Kidney (tissue), 14 donors: ENCODE results near the gene ENPP4. TPM values are rescaled to one million over a fixed set of nuclear protein-coding genes. Genes with fewer than 3 reads are reported as not detected.
A peak's percentile ranks its signal among the peaks of the same experiment; 100 is the strongest.

Experiments used
- DNase-seq, 5 donors: peaks; one replicate each; pipeline ENCODE4 v3.0.0-alpha.2; 2013 to 2020
- FAIRE-seq: peaks from 2 replicates; lab custom pipeline; 2012; peaks lifted over from hg19 to GRCh38; lab: Jason Lieb, UNC
- H3K27ac ChIP-seq, 2 donors: one replicate each; pipeline ENCODE4 v1.7.0; 2013; ENCODE audit warnings: low read depth in 2 of 2, low read length in 2 of 2, inconsistent platforms in 1 of 2
- H3K27me3 ChIP-seq: one replicate; pipeline ENCODE4 v1.7.1; 2013; ENCODE audit warnings: low read length, inconsistent platforms; ENCODE audit not compliant: control insufficient read depth, insufficient read depth
- H3K36me3 ChIP-seq, 3 donors: one replicate each; pipeline versions ENCODE4 v1.7.0 to v1.7.1; 2013; ENCODE audit warnings: low read length in 3 of 3, control low read depth in 1 of 3, inconsistent platforms in 1 of 3; ENCODE audit not compliant: insufficient read depth in 3 of 3, control insufficient read depth in 2 of 3
- H3K4me1 ChIP-seq, 3 donors: one replicate each; pipeline versions ENCODE4 v1.7.0 to v1.7.1; 2013; ENCODE audit warnings: low read length in 3 of 3, inconsistent platforms in 1 of 3, low read depth in 1 of 3; ENCODE audit not compliant: control insufficient read depth in 2 of 3, insufficient read depth in 2 of 3
- H3K4me3 ChIP-seq, 3 donors: one replicate each; pipeline versions ENCODE4 v1.7.0 to v1.8.1; 2013; ENCODE audit warnings: low read length in 3 of 3, control low read depth in 1 of 3, inconsistent platforms in 1 of 3
- H3K9ac ChIP-seq, 3 donors: one replicate each; pipeline versions ENCODE4 v1.7.0 to v1.7.1; 2013; ENCODE audit warnings: low read length in 3 of 3, control low read depth in 1 of 3, inconsistent platforms in 1 of 3
- H3K9me3 ChIP-seq, 3 donors: one replicate each; pipeline versions ENCODE4 v1.7.0 to v1.7.1; 2013; ENCODE audit warnings: low read length in 3 of 3, control low read depth in 1 of 3, inconsistent platforms in 1 of 3; ENCODE audit not compliant: control insufficient read depth in 2 of 3, insufficient read depth in 1 of 3
- intact Hi-C: fragments of 100-400 bp; cut with DNase I; formaldehyde crosslinking; loops from one replicate; pipeline ENCODE4 v1.11.1; 2022
- polyA plus RNA-seq: library from polyadenylated mRNA; stranded (reverse); fragments of 350-450 nt; fragmentation: Illumina TruSeq; extraction: RNeasy Lipid Tissue Mini Kit (QIAGEN cat#74804); gene quantifications from one replicate; pipeline ENCODE4 v1.2.3, GENCODE V29; 2014; ENCODE audit warnings: low read depth, low replicate concordance; ENCODE audit not compliant: insufficient read depth
- total RNA-seq: library from RNA; stranded (reverse); fragmentation: NEBNext Ultra II Directional; extraction: Animal tissue kit (Norgen Biotek cat#: 25700); gene quantifications from one replicate; pipeline ENCODE4 v1.2.1, GENCODE V29; 2021
- TF ChIP-seq, protein P1 (sequence below): IDR thresholded peaks from 3 replicates; pipeline ENCODE4 v1.5.1; 2012; ENCODE audit warnings: mild to moderate bottlenecking, moderate library complexity, borderline replicate concordance; ENCODE audit not compliant: insufficient read depth; ENCODE audit errors: extremely low read depth
- donor health status: control.
- donor health status: control.
- donor health status: control.
- donor health status: control.
- donor health status: control.
- donor health status: DM: yes; HTN: yes; CAD: no.
- donor health status: Normal renal cell carcinoma (clear cell type).

Gene ENPP4
- total and polyA plus RNA-seq, 2 donors from 2014 or later, result 11.5 to 28.8 TPM

DNA sequence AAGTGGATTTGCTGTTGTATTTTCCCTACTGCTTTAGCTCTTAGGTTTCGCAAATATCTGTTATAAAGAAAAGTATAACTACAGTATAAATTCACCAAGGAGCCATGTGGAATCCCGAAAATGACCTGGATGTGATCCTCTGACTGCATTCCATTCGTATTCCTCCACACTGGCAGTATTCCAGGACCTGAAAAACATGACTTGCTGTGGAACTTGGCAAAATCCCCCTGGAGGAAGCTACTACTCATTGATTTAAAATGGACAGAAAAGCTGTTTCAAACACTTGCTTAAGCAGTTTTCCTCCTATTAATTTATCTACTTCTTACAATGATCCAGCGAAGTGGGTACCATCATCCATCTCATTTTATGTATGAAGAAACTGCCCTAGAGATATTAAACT, 54.3 kb downstream of the ENPP4 start:
- no peak overlapping the region for H3K4me3 ChIP-seq
- H3K4me1 ChIP-seq, result no peaks in the 10 kb centered on the region
- H3K36me3 ChIP-seq, result no peaks in the 10 kb centered on the region
- intact Hi-C loops, result no loop called here
- TF ChIP-seq, protein P1, sequence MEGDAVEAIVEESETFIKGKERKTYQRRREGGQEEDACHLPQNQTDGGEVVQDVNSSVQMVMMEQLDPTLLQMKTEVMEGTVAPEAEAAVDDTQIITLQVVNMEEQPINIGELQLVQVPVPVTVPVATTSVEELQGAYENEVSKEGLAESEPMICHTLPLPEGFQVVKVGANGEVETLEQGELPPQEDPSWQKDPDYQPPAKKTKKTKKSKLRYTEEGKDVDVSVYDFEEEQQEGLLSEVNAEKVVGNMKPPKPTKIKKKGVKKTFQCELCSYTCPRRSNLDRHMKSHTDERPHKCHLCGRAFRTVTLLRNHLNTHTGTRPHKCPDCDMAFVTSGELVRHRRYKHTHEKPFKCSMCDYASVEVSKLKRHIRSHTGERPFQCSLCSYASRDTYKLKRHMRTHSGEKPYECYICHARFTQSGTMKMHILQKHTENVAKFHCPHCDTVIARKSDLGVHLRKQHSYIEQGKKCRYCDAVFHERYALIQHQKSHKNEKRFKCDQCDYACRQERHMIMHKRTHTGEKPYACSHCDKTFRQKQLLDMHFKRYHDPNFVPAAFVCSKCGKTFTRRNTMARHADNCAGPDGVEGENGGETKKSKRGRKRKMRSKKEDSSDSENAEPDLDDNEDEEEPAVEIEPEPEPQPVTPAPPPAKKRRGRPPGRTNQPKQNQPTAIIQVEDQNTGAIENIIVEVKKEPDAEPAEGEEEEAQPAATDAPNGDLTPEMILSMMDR, result no peak
- H3K27me3 ChIP-seq, result no peaks in the 10 kb centered on the region
- H3K9me3 ChIP-seq, result no peaks in the 10 kb centered on the region
- no peak overlapping the region for H3K9ac ChIP-seq
- no peak overlapping the region for H3K27ac ChIP-seq
- peak in 1 of 5 donors; percentile 65 for DNase-seq
- FAIRE-seq, result no peak

DNA sequence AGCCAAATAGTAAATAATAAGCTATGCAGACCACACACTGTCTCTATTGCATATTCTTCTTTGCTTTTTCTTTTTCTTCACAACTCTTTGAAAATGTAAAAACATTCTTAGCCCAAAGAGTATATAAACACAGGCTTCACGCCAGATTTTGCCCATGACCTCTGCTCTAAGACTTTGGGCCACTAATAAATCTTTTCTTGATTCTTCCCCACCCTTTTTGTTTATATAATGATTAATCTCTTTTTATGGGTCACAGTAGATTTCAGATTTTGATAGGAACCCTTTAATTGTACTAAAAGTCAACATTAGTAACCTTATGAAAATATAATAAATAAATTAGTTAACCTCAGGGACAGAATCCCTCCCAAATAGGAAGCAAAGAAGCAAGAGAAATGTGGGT, 56.8 kb downstream of the ENPP4 start:
- Histone ChIP-seq H3K9me3 (no peaks in the 10 kb centered on the region), H3K4me1 (no peaks in the 10 kb centered on the region), H3K9ac (no peak overlapping the region), H3K27ac (no peak overlapping the region), H3K27me3 (no peaks in the 10 kb centered on the region), H3K36me3 (no peaks in the 10 kb centered on the region), H3K4me3 (no peak overlapping the region)
- FAIRE-seq (no peak), DNase-seq (peak in 1 of 5 donors; percentile 25)
- intact Hi-C loops, result no loop called here
- TF ChIP-seq, protein P1, result no peak

DNA sequence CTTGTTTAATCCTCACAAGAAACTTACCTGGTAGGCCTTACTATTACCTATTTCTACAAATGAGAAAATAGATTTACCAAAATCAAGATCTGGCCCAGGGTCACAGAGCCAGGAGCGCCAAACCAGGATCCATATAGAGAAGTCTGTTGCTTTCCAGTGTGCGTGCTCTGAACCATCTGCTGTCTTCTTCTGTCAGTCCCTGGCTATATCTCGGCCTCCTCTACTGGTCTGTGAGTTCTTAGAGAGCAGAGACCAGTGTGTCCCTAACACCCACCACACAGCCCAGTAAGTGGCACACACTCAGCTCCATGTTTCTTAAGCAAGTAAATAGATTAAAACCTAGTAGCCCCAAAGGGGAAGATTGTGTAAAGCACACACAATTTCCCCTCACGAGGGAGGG, 59.9 kb downstream of the ENPP4 start:
- no peak overlapping the region for H3K9ac ChIP-seq
- H3K36me3 ChIP-seq, result no peaks in the 10 kb centered on the region
- H3K4me3 ChIP-seq, result no peak overlapping the region
- H3K4me1 ChIP-seq, result no peaks in the 10 kb centered on the region
- no peak overlapping the region for H3K27ac ChIP-seq
- H3K27me3 ChIP-seq, result no peaks in the 10 kb centered on the region
- DNase-seq, result no peak
- TF ChIP-seq, protein P1, result no peak
- intact Hi-C loops, result no loop called here
- no peak for FAIRE-seq
- no peaks in the 10 kb centered on the region for H3K9me3 ChIP-seq

DNA sequence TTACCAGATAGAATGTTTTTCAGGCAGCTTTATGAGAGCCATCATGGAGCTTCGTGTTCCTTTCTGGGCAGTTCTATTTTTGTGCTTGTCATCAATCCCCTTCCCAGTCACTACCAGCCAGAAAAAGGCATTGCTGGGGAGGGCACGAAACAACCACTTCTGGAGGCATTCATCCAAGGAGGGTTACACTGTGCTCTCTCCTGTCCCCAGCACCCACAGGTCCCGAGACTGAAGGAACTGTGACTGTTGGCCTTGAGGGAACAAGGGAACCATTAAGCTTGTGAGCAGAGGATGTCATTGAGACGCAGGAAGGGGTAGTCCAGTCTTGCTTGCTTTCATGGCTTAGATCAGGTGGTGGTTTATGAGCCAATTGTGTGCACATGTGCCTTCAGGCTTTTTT, 61.1 kb downstream of the ENPP4 start:
- Histone ChIP-seq H3K4me3 (no peak overlapping the region), H3K27me3 (no peaks in the 10 kb centered on the region), H3K9ac (no peak overlapping the region), H3K9me3 (no peaks in the 10 kb centered on the region), H3K4me1 (no peaks in the 10 kb centered on the region), H3K36me3 (no peaks in the 10 kb centered on the region), H3K27ac (no peak overlapping the region)
- FAIRE-seq, result no peak
- no peak for DNase-seq
- intact Hi-C loops, result no loop called here
- TF ChIP-seq, protein P1, result no peak
